ENCODE data around the gene DNAJC8.
A peak's percentile ranks its signal among the peaks of the same experiment; 100 is the strongest.

Gene DNAJC8, protein sequence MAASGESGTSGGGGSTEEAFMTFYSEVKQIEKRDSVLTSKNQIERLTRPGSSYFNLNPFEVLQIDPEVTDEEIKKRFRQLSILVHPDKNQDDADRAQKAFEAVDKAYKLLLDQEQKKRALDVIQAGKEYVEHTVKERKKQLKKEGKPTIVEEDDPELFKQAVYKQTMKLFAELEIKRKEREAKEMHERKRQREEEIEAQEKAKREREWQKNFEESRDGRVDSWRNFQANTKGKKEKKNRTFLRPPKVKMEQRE

DNA sequence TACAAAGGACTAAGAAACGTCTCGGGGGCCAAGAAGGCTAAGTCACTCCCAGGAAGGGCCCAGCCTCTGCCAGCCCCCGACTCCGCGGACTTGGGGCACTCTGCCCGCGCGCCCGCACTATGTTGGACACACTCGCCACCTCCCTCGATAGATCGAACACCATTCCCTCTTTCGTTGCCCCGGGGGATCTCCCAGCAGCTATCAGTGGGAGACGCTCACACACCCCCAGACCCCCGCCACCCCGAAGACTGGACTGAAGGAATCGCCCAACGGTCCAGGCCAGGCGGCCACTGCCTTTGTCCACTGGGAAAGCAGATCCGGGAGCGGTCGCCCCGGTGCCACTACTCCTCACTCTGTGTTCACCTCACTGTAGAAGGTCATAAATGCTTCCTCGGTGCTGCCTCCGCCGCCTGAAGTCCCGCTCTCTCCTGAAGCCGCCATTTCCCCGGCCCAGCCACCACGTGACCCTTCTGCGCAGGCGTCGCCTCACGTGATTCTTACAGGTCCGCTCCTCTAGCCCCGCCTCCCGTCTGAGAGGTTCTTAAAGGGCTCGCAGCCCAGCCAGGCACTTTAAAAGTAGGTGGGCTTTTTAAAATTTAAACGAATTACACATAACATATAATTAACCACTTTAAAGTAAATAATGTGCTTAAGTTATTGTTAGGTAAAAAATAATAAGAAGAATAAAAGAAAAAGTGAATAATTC is at the start of gene DNAJC8:
DNAJC8 (minus strand) TSS at position 472 of the 706 bp plus-strand sequence; CDS start at position 441, 31 bp downstream.
- DNase-seq (ENCODE audit: low read depth, low spot score): peak; percentile 95

DNA sequence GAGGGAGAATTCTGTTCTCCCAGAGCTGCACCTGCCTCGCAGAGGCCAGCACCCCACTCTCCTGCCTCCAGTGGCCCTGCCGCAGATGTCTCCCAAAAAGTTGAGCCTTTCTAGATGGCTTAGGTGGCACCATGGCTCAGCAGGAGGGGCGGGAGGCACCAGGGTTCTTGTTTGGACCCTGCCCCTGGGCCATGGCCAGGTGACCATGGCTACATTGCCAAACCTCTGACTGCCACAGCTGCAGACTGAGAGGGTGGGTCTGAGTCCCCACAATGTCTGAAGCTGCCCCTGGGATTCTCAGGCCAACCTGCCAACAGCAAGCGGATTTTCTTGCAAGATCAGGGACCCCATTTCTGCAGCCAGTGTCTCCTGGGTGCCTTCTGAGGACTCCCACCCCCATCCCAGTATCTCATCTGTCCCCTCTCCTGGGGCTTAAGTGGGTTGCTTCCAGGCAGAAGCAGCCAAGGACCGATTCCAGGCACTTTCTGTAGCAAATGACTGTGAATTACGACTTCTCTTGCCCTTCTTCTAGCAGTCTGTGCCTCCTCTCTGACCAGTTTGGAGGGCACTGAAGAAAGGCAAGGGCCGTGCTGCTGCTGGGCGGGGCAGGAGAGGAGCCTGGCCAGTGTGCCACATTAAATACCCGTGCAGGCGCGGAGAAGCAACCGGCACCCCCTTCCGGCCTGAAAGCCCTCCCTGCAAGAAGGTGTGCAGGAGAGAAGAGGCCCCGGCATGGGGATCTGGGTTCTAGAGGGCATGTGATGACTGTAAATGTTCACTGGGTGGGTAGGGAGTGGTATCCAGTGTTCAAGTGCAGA is 49.0 kb upstream of the DNAJC8 start:
- no peak for DNase-seq (ENCODE audit: low read depth, low spot score)

DNA sequence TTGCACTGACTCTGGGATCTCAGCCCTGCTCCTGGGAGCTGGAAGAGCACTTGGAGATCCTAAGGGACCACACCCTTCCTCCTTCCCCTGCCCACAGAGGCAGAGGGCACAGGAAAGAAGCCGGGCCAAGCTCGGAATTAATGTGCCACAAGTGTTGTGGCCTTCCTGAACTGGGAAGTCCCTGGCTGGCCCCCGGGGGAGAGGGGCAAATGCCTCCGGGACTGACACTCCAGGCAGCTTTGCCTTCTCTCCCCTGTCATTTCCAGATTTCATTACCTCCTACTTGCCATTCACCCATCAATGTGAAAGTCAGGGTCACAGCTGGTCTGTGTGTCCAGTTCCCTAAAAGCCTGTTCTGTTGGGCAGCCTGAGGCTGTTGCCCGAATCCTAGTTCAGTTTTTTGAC is 48.1 kb upstream of the DNAJC8 start:
- DNase-seq (ENCODE audit: low read depth, low spot score): no peak

DNA sequence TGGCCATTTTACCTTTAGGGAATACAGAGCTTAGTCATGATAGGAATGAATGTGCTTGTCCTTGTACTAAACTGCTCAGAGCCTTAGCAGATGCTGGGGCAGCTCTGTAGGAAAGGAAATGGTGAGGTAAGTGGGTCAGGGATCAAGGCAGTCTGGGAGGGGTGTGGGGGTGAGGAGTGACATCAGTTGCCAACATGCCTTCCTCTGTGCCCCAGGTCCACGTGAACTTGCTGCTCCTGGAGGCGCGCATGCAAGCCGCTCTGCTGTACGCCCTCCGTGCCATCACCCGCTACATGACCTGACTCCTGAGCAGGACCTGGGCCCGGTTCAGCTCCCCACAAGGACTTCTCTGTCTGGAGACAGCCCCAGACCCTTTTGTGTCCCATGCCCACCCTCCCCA is 47.7 kb upstream of the DNAJC8 start:
- no peak for DNase-seq (ENCODE audit: low read depth, low spot score)

DNA sequence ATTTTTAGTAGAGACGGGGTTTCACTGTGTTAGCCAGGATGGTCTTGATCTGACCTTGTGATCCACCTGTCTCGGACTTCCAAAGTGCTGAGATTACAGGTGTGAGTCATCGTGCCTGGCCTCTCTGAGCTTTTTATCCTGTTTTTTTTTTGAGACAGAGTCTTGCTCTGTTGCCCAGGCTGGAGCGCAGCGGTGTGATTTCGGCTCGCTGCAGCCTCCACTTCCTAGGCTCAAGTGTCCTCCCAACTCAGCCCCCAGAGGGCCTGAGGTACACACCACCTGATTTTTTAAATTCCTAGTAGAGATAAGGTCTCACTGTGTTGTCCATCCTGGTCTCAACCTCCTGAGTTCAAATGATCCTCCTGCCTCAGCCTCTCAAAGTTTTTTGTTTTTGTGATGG is 46.9 kb upstream of the DNAJC8 start:
- no peak for DNase-seq (ENCODE audit: low read depth, low spot score)

DNA sequence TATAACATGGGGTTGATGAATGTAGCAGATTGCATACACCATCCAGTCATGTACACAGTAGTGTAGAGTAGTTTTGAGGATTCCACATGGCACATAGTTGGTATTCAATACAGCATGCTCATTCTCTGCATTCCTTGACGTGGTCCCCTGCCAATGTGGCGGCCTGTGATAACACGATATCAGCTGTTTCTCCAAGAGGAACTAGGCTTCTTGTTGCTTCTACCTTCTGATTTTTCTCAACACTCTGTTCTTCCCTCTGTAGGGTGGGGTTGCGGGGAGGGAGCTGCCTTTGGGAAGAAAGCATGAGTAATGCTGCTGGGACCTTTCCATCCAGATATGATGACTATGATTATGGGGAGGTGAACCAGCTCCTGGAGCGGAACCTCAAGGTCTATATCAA is 45.9 kb upstream of the DNAJC8 start:
- no peak for DNase-seq (ENCODE audit: low read depth, low spot score)

DNA sequence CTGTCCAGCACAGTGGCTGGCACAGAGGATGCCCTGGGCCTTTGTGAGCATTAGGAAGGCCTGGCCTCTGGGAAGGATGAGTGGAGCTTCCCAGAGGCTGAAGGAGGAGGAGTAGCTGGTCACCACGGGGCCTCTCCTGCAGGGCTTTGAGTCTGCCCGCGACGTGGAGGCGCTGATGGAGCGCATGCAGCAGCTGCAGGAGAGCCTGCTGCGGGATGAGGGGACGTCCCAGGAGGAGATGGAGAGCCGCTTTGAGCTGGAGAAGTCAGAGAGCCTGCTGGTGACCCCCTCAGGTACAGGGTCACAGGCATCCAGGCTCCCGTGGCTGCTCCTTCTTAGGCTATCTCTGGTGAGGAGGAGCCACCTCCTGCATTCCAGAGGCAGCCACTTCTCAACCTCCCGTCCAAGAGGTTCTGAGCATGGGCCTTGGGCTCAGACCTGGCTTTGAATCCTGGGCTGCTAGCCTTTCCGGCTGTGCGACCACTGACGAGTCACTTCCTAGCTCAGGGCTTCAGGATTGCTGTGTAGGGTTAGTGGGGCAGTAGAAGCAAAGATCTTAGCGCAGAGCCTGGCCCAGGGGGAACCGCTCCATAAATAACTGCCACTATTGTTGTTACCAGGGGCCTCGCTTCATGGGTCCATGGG is 40.5 kb upstream of the DNAJC8 start:
- no peak for DNase-seq (ENCODE audit: low read depth, low spot score)

DNA sequence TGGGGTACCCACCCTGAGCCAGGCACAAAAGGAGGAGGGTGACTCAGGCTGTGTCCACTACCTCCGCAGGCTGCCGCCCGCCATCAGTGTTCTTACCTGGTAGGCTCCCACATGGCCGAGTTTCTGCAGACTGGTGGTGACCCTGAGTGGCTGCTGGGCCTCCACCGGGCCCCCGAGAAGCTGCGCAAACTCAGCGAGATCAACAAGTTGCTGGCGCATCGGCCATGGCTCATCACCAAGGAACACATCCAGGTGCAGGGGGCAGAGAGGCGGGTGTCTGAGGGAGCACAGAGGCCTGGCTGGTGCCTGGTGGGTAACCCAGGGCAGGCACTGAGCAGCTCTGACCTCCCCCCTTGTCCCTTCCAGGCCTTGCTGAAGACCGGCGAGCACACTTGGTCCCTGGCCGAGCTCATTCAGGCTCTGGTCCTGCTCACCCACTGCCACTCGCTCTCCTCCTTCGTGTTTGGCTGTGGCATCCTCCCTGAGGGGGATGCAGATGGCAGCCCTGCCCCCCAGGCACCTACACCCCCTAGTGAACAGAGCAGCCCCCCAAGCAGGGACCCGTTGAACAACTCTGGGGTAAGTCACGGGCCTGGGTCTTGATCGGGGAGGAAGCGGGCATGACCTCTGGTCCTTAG is 39.5 kb upstream of the DNAJC8 start:
- DNase-seq (ENCODE audit: low read depth, low spot score): no peak

DNA sequence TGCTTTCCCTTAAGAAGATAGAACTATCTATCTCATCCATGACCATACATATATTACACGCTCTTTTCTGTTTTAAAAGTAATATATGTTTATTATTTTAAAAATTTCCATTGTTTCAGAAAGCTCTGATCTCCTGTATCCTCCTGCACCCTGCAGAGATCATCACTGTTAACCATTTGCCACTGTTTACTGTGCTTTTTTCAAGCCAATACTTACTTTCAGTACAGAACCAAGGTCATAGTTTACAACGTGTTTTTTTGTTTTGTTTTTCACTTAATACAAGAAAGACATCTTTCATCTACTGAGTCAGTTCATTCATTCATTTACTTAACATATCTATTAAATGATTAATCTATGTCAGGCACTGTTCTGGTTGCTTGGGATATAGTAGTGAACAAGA is 36.7 kb upstream of the DNAJC8 start:
- no peak for DNase-seq (ENCODE audit: low read depth, low spot score)

DNA sequence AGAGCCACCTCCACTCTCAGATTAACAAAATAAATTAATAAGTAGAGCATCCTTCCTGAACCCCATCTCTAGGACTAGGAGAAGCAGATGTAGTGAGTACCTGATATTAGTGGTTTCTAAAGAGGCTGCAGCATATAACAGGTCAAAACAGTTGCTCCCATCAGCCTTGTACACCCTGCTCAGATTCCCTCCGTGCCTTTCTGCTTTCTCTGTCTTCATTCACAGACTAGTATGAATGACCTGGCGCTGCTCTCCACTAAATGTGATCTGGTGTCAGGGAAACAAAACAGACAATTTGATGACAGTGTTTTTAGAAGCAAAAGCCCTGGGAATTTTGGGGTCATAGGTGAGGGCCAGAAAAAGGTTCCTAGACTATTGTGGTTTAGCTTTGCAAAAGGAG is 34.8 kb upstream of the DNAJC8 start:
- DNase-seq (ENCODE audit: low read depth, low spot score): no peak

DNA sequence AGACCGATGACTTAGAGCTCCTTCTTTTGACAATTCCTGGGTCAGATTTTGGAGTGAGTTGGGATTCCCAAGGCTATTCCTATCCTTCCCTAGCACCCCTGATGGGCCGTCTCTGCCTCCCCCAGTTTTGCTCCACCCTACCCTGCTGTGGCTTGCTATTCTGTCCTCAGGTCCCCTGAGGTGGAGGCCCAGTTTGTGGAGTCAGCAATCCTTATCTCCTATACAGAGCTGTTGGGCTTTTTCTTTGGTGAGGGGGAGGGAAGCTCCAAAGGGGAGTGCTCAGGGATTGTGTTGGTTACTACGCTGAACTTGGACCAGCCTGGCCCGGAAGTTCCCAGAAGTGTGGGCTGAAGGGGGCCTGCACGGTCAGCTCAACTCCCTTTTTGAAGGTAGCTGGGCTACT is 34.1 kb upstream of the DNAJC8 start:
- DNase-seq (ENCODE audit: low read depth, low spot score): no peak

DNA sequence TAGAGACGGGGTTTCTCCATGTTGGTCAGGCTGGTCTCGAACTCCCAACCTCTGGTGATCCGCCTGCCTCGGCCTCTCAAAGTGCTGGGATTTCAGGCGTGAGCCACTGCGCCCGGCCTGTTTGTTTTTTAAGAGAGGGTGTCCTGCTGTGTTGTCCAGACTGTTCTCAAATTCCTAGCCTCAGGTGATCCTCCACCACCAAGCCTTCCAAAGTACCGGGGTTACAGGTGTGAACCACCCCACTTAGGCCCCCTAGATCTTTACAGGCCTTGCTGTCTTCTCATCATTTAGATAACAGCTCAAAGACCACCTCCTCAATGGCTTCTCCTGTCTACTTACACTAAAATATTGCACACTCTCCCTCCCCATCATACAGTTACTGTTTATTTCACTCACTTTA is 32.7 kb upstream of the DNAJC8 start:
- no peak for DNase-seq (ENCODE audit: low read depth, low spot score)

DNA sequence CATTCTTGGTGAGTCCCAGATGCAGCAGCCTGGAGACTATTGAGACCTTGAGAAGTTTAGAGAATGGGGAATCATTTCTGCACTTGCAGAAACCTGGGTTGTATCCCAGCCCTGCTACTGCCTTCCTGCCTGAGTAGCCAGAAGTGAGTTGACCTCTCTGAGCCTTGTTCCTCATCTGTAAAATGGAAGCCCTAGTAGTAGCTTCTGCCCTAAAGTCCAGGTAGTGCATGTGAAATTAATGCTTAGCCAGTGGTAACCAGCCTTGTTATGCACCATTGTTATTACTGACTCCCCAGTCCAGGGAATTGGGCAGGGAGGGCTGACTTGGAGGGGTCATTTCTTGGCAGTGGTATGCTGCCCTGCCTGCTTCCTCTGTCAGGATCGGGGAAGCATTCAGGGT is 32.1 kb upstream of the DNAJC8 start:
- DNase-seq (ENCODE audit: low read depth, low spot score): no peak

DNA sequence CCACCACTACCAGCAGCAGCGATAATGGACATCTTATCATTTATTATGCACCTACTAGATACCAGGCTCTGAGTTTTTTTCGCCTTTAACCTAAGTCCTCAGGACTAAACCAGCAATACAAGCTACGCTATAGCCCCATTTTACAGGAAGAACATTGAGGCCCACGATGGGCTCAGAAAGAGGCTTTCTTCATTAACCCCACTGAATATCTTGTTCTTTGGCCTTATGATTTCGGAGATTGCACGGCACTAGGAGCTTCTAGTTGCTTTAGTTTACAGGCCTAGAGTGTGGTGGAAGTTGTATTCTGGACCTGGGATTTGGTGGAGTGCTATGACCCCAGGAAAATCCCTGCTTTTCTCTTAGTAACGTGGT is 28.0 kb upstream of the DNAJC8 start:
- no peak for DNase-seq (ENCODE audit: low read depth, low spot score)

DNA sequence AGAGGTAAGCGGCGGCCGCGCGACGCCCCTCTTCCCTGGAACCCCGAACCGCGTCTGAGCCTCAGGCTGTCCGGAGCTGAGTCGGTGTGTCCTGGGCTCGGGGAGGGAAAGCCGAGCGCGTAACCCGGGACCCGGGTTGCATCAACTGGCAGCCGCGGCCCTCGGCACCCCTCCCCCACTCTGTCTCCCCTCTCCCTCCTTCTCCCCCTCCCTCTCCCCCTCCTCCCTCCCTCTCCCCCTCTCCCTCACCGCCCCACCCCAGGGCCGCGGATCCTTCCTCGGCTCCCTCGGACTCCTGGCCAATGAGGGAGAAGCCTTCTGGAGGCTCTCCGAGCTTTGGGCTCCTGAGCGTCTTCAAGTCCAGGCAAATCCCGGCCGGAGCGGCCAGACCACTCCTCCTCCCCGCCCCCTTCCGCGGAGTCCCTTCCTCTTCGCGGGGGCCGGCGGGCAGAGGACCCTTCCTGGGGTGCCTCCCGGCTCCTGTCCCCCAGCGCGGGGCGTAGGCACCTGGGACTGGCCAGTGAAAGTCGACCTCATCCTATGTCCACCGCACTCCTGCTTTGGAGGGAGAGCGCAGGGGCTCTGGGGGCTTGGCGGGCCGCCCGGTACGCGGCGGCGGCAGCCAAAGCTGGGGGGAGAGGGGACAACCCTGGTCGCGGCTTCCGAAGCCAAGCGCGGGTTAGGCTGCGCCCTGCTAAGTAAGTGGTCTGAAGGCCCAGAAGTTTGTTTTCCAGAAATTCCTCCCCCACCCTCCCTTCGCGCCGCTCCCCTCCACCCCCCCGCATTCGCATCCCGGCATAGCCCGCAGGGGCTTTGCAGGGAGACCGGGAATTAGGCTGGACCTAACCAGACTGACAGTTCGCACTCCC is 27.3 kb upstream of the DNAJC8 start:
- peak; percentile 11 for DNase-seq (ENCODE audit: low read depth, low spot score)

DNA sequence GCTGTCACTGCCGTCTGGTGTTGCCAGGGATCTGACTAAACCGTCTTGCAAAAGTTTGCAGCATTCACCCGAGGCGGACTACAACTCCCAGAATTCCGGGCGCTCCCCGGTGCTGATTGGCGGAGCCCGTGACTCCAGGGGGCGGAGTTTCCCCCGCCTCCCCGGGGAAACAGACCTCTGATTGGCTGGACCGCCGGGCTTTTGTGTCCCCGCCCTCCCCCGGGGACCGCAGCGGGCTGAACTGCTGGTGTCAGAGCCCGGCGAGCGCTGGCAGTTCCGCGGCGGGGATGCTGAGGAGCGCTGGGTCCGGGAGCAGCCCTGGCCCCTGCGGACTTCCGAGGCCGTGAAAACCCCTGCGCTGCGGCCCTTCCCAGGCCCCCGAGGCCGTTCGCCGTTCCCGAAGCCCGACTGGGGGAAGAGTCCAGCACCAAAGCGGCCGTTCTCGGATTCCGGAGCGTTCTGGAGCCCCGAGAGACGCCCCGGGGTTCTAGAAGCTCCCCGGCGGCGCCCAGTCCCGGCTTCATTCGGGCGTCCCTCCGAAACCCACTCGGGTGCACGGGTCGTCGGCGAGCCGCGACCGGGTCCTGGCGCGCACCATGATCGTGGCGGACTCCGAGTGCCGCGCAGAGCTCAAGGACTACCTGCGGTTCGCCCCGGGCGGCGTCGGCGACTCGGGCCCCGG is 26.6 kb upstream of the DNAJC8 start, which contains the start of gene SESN2:
SESN2 (plus strand) TSS at position 267 of the 682 bp plus-strand sequence; CDS start at position 597, 330 bp downstream.
- peak; percentile 98 for DNase-seq (ENCODE audit: low read depth, low spot score)

DNA sequence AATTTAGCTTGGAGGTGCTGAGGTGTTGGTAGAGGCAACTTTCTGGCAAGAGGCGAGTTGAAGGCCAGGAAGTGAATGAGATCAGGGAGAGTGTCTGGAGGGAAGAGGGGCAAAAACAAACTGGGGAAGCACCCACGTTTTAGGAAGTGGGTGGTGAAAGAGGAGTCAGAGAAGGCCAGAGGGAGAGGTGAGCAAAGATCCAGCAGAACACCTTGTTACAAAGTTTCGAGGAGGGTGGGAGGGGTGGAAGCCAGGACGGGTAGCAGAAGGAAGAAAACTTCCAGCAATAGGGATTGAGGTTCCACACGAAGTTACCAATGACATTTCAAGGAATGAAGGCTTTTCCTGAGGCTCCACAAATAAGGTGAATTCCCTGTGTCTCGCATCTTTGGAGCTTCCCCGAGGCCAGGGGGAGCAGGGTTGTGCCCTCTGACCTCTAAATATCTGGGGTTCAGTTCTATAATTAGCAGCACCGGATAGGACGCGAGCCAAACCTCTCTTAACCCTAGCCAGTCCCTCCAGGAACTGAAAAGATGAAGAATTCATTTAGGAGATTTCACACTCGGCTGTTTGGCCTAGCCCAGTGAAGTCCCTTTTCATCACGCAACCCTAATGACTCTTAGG is 25.9 kb upstream of the DNAJC8 start:
- no peak for DNase-seq (ENCODE audit: low read depth, low spot score)

DNA sequence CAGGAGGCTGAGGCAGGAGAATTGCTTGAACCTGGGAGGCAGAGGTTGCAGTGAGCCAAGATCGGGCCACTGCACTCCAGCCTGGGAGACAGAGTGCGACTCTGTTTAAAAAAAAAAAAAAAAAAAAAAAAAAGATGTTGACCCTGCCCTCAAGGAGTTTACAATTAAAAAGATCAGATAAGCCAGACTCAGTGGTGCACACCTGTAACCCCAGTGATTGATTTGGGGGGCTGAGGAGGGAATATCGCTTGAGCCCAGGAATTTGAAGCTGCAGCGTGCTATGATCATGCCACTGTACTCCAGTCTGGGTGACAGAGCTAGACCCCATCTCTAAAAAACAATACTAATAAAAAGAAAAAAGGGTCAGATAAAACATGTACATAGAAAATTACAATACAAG is 24.9 kb upstream of the DNAJC8 start:
- no peak for DNase-seq (ENCODE audit: low read depth, low spot score)

DNA sequence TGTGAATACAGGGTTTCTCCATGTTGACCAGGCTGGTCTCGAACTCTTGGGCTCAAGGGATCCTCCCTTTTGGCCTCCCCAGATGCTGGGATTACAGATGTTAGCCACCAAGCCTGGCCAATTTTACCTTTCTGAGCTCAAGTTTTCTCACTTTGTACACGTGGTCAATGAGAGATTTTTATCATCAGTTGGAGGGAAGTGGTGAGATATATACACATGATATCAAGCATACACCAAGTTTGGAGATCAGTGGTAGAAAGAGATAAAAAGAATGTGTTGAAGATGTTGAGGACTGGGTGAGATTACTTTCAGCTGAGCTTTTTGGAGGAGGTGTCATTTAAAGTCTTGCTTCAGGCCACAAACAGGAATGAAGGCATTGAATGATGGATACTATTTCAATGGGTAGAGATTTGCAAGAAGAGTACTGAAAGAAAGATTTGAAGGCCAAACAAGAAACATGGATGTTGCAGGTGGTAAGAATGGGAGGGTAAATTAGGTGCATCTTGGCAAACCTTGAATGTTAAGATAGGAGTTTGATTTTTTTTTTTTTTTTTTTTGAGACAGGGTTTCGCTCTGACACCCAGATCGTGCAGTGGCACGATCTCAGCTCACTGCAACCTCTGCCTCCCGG is 23.5 kb upstream of the DNAJC8 start:
- no peak for DNase-seq (ENCODE audit: low read depth, low spot score)

Measured in activated naive CD8-positive, alpha-beta T cell treated with anti-CD3 and anti-CD28 coated beads, Interleukin-2, amount 50 U/mL, for 16 hours (primary cell).